H1 (cell line): Measurements from ENCODE around the gene OSTF1. TPM values are rescaled to one million over a fixed set of nuclear protein-coding genes. Genes with fewer than 3 reads are reported as not detected.

ENCODE experiments used
- CTCF ChIA-PET: fragments of 300-600 bp; sonication (Branson Sonifier 250); formaldehyde crosslinking; loops from one replicate; lab custom pipeline; 2021; ENCODE audit not compliant: partially characterized antibody; lab: Charles Lee
- POLR2A ChIA-PET: fragments of 300-600 bp; sonication (Branson Sonifier 250); formaldehyde crosslinking; loops from one replicate; lab custom pipeline; 2021; ENCODE audit warnings: inconsistent platforms; ENCODE audit not compliant: partially characterized antibody; lab: Charles Lee
- DNase-seq, 2 experiments: peaks; one replicate each; pipeline versions ENCODE4 v3.0.0 to v3.0.0-alpha.2; 2010 to 2022; ENCODE audit warnings: low spot score in 2 of 2, low read depth in 1 of 2, mixed read lengths in 1 of 2
- FAIRE-seq: peaks from 2 replicates; lab custom pipeline; 2011; peaks lifted over from hg19 to GRCh38; lab: Jason Lieb, UNC
- H2AFZ ChIP-seq: 2 replicates; pipeline ENCODE4 v1.8.1; 2012; ENCODE audit warnings: low read length, inconsistent platforms
- H2AK5ac ChIP-seq: 2 replicates; pipeline ENCODE4 v1.6.1; 2013; ENCODE audit warnings: low read depth, low read length
- H2BK120ac ChIP-seq: replicated peaks from 2 replicates; pipeline ENCODE3; 2013; ENCODE audit warnings: low read depth, low read length, inconsistent platforms
- H2BK12ac ChIP-seq: 2 replicates; pipeline ENCODE4 v1.6.1; 2013; ENCODE audit warnings: low read depth, low read length
- H2BK15ac ChIP-seq: 2 replicates; pipeline ENCODE4 v1.6.1; 2013; ENCODE audit warnings: low read length
- H2BK20ac ChIP-seq: 2 replicates; pipeline ENCODE4 v1.6.1; 2013; ENCODE audit warnings: low read length
- H2BK5ac ChIP-seq: 2 replicates; pipeline ENCODE4 v1.6.1; 2013; ENCODE audit warnings: low read depth, low read length
- H3K14ac ChIP-seq: 2 replicates; pipeline ENCODE4 v1.6.1; 2013; ENCODE audit warnings: inconsistent platforms; ENCODE audit not compliant: insufficient read length
- H3K18ac ChIP-seq: 2 replicates; pipeline ENCODE4 v1.6.1; 2013; ENCODE audit warnings: low read length; ENCODE audit errors: extremely low read depth
- H3K23ac ChIP-seq: 2 replicates; pipeline ENCODE4 v1.6.1; 2013; ENCODE audit warnings: inconsistent platforms; ENCODE audit not compliant: insufficient read length
- H3K23me2 ChIP-seq: 2 replicates; pipeline ENCODE4 v1.6.1; 2013; ENCODE audit warnings: low read depth, low read length
- H3K27ac ChIP-seq: 2 replicates; pipeline ENCODE4 v1.6.1; 2011; ENCODE audit warnings: low read depth, low read length, inconsistent platforms
- H3K27me3 ChIP-seq, 4 experiments: replicated peaks in 1 of 4; 1 replicate in 1 of 4; 2 replicates in 3 of 4; pipeline versions ENCODE4 v1.6.1 to v1.8.1; 2011 to 2013; ENCODE audit warnings: low read length in 3 of 4, mild to moderate bottlenecking in 3 of 4, inconsistent platforms in 2 of 4, mixed read lengths in 2 of 4, moderate library complexity in 1 of 4; ENCODE audit not compliant: control insufficient read depth in 3 of 4, insufficient read depth in 3 of 4; ENCODE audit errors: extremely low read depth in 1 of 4
- H3K36me3 ChIP-seq, 4 experiments: 2 replicates each; pipeline versions ENCODE4 v1.6.1 to v1.8.1; 2011 to 2013; ENCODE audit warnings: mild to moderate bottlenecking in 4 of 4, low read length in 3 of 4, moderate library complexity in 2 of 4, control low read depth in 1 of 4, inconsistent platforms in 1 of 4; ENCODE audit not compliant: insufficient read depth in 4 of 4, control insufficient read depth in 2 of 4
- H3K4ac ChIP-seq: replicated peaks from 2 replicates; pipeline ENCODE3; 2013; ENCODE audit warnings: low read length, low read depth, mixed read lengths, inconsistent platforms; ENCODE audit not compliant: insufficient read length
- H3K4me1 ChIP-seq, 4 experiments: replicated peaks in 1 of 4; 1 replicate in 1 of 4; 2 replicates in 3 of 4; pipeline versions ENCODE4 v1.6.1 to v1.8.1; 2011 to 2013; ENCODE audit warnings: low read length in 3 of 4, inconsistent platforms in 2 of 4, mixed read lengths in 1 of 4; ENCODE audit not compliant: insufficient read depth in 4 of 4, control insufficient read depth in 3 of 4
- H3K4me2 ChIP-seq, 2 experiments: 2 replicates each; pipeline versions ENCODE4 v1.6.1 to v1.8.1; 2011 to 2013; ENCODE audit warnings: low read depth in 2 of 2, low read length in 2 of 2, control low read depth in 1 of 2, inconsistent platforms in 1 of 2, mild to moderate bottlenecking in 1 of 2; ENCODE audit not compliant: insufficient read depth in 1 of 2
- H3K4me3 ChIP-seq, 4 experiments: fragments of 200-600, 300-600 bp in 1 of 4; sonication (generic), shearing (Covaris generic), sonication (Bioruptor Twin) in 1 of 4; 2 replicates each; pipeline versions ENCODE4 v1.5.1 to v1.8.1; 2011 to 2016; ENCODE audit warnings: low read length in 4 of 4, low read depth in 3 of 4, control low read depth in 2 of 4, inconsistent platforms in 2 of 4, mild to moderate bottlenecking in 2 of 4, mixed read lengths in 1 of 4, moderate library complexity in 1 of 4; ENCODE audit not compliant: insufficient read depth in 2 of 4; ENCODE audit errors: extremely low read depth in 1 of 4
- H3K56ac ChIP-seq: replicated peaks from 2 replicates; pipeline ENCODE3; 2013; ENCODE audit warnings: low read depth, mild to moderate bottlenecking, mixed read lengths, low read length, inconsistent platforms; ENCODE audit not compliant: insufficient read length
- H3K79me1 ChIP-seq: 2 replicates; pipeline ENCODE4 v1.6.1; 2013; ENCODE audit warnings: low read depth, low read length, control low read depth
- H3K79me2 ChIP-seq, 2 experiments: 2 replicates each; pipeline versions ENCODE4 v1.6.1 to v1.8.1; 2012 to 2013; ENCODE audit warnings: low read length in 2 of 2, mild to moderate bottlenecking in 2 of 2, inconsistent platforms in 1 of 2; ENCODE audit not compliant: insufficient read depth in 2 of 2, control insufficient read depth in 1 of 2
- H3K9ac ChIP-seq, 4 experiments: replicated peaks in 1 of 4; 1 replicate in 1 of 4; 2 replicates in 3 of 4; pipeline versions ENCODE4 v1.6.1 to v1.8.1; 2011 to 2013; ENCODE audit warnings: low read depth in 3 of 4, low read length in 3 of 4, control low read depth in 2 of 4, mild to moderate bottlenecking in 2 of 4, moderate library complexity in 2 of 4, inconsistent platforms in 1 of 4; ENCODE audit errors: extremely low read depth in 1 of 4
- H3K9me3 ChIP-seq, 2 experiments: 2 replicates each; pipeline versions ENCODE4 v1.6.1 to v1.8.1; 2012 to 2013; ENCODE audit warnings: mild to moderate bottlenecking in 2 of 2, moderate library complexity in 2 of 2, control low read depth in 1 of 2, inconsistent platforms in 1 of 2, low read depth in 1 of 2, low read length in 1 of 2, mixed read lengths in 1 of 2; ENCODE audit not compliant: insufficient read depth in 2 of 2
- H4K20me1 ChIP-seq, 2 experiments: replicated peaks in 1 of 2; 2 replicates each; pipeline versions ENCODE3 to v1.8.1; 2011 to 2013; ENCODE audit warnings: inconsistent platforms in 2 of 2, low read length in 2 of 2, mild to moderate bottlenecking in 1 of 2; ENCODE audit not compliant: insufficient read depth in 2 of 2, control insufficient read depth in 1 of 2
- H4K5ac ChIP-seq: 2 replicates; pipeline ENCODE4 v1.6.1; 2013; ENCODE audit warnings: low read length, low read depth, mixed read lengths, inconsistent platforms; ENCODE audit not compliant: insufficient read length
- H4K8ac ChIP-seq: 2 replicates; pipeline ENCODE4 v1.8.0; 2013; ENCODE audit warnings: mild to moderate bottlenecking, moderate library complexity, low read length, inconsistent platforms; ENCODE audit not compliant: insufficient read depth; ENCODE audit errors: extremely low read depth
- H4K91ac ChIP-seq: replicated peaks from 2 replicates; pipeline ENCODE3; 2013; ENCODE audit warnings: low read length, mixed read lengths, inconsistent platforms; ENCODE audit not compliant: insufficient read length
- CBX5 ChIP-seq: fragments of 300-800, 300-1000 bp; sonication (generic); IDR thresholded peaks from 2 replicates; pipeline ENCODE4 v1.7.1; 2016; ENCODE audit warnings: antibody characterized with exemption, low read length, low read depth
- CREB1 ChIP-seq: IDR thresholded peaks from 2 replicates; pipeline ENCODE4 v1.6.1; 2012; ENCODE audit warnings: inconsistent platforms
- EZH2 ChIP-seq: fragments of 200-600 bp; sonication (generic); IDR thresholded peaks from 2 replicates; pipeline ENCODE4 v1.7.1; 2012; ENCODE audit warnings: low read depth, mild to moderate bottlenecking, moderate library complexity, low read length, inconsistent platforms; ENCODE audit not compliant: severe bottlenecking
- SIN3A ChIP-seq, 2 experiments: IDR thresholded peaks in 1 of 2; conservative IDR thresholded peaks in 1 of 2; 2 replicates each; pipeline ENCODE4 v1.6.1; 2011 to 2012; ENCODE audit warnings: low read length in 2 of 2, improper control_type of control experiment in 1 of 2, low read depth in 1 of 2, mild to moderate bottlenecking in 1 of 2
- SUZ12 ChIP-seq: fragments of 200-600 bp; sonication (generic); IDR thresholded peaks from 2 replicates; pipeline ENCODE4 v1.6.1; 2012; ENCODE audit warnings: mild to moderate bottlenecking, inconsistent platforms, low read length, moderate library complexity, mixed read lengths
- TAF1 ChIP-seq: IDR thresholded peaks from 2 replicates; pipeline ENCODE4 v1.6.1; 2011; ENCODE audit warnings: mild to moderate bottlenecking, low read depth, low read length
- ZNF274 ChIP-seq: IDR thresholded peaks from 2 replicates; pipeline ENCODE4 v1.7.0; 2012; ENCODE audit warnings: low read length, borderline replicate concordance; ENCODE audit errors: extremely low read depth
- polyA plus RNA-seq, 7 experiments: library from polyadenylated mRNA; depleted of rRNA in 3 of 7; stranded (reverse) in 5 of 7; unstranded in 2 of 7; fragments of >200 nt in 5 of 7; fragments of 200-250 nt in 2 of 7; gene quantifications; 1 replicate in 5 of 7; 2 replicates in 1 of 7; 4 replicates in 1 of 7; pipeline versions ENCODE4 v1.2.1 to v1.2.3, GENCODE V29; 2011 to 2013; ENCODE audit warnings: missing spikeins in 2 of 7, mixed read lengths in 2 of 7
- total RNA-seq: library from RNA; stranded (reverse); fragmentation: NEBNext Ultra II Directional; extraction: Animal tissue kit (Norgen Biotek cat#: 25700); gene quantifications from 2 replicates; pipeline ENCODE4 v1.2.1, GENCODE V29; 2021
- TF ChIP-seq, protein P1 (sequence below): IDR thresholded peaks from 2 replicates; pipeline ENCODE4 v1.6.1; 2012; ENCODE audit warnings: inconsistent platforms
- TF ChIP-seq, protein P2 (sequence below): IDR thresholded peaks from 2 replicates; pipeline ENCODE4 v1.6.1; 2011; ENCODE audit warnings: low read depth, mild to moderate bottlenecking, low read length; ENCODE audit not compliant: insufficient read depth

OSTF1 gene
- total and polyA plus RNA-seq, 2 of the 8 experiments (the other 6 are each of a cell fraction or from before 2014, with no cell fraction given) = 5.0 to 18.9 TPM

DNA sequence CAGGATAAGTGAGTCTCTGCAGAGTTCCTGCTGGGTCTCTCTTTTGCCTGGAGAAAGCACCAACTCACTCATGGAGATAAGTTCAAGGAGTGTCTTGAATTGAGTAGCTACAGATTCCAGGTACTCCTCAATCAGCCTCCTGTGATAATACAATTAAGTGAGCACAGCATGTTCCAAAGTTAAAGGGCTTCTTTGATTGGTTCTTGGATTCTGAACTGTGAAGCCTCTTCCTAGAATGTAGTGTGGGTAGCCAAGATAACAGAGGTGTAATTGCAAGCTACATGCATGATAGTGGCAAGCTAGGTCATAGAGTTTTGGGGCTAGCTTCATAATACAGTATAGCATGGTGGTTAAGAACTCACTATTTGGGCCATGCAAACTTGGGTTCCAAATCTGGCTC, 37.0 kb upstream of the OSTF1 start:
- no peak overlapping the region for H2BK120ac ChIP-seq
- H3K18ac ChIP-seq = no peak overlapping the region
- H4K8ac ChIP-seq = no peak overlapping the region
- POLR2A ChIA-PET = no interaction called here
- H2AK5ac ChIP-seq = no peak overlapping the region
- no peak overlapping the region for H4K5ac ChIP-seq
- H2AFZ ChIP-seq = no peak overlapping the region
- no peak overlapping the region for H4K91ac ChIP-seq
- H3K4me3 ChIP-seq = no peak overlapping the region
- no peak for FAIRE-seq
- H3K4ac ChIP-seq = no peak overlapping the region
- no peaks in the 10 kb centered on the region for H3K79me1 ChIP-seq
- H2BK5ac ChIP-seq = no peak overlapping the region
- H2BK12ac ChIP-seq = no peak overlapping the region
- no peak overlapping the region for H3K4me2 ChIP-seq
- H3K27me3 ChIP-seq = no peaks in the 10 kb centered on the region
- no peak overlapping the region for H2BK20ac ChIP-seq
- H3K9ac ChIP-seq = no peak overlapping the region
- H4K20me1 ChIP-seq = no peaks in the 10 kb centered on the region
- no peaks in the 10 kb centered on the region for H3K36me3 ChIP-seq
- no peaks in the 10 kb centered on the region for H3K4me1 ChIP-seq
- CTCF ChIA-PET = interaction anchor here (1.0 kb wide), 1 partner anchor 17 kb away, joined by 3 read pairs; no protein-coding TSS in a partner anchor
- H3K79me2 ChIP-seq = no peaks in the 10 kb centered on the region
- no peak overlapping the region for H3K14ac ChIP-seq
- no peak overlapping the region for H3K56ac ChIP-seq
- H3K9me3 ChIP-seq = peaks cover 4 to 7% of the 10 kb centered on the region in 2 experiments; a peak in 3 of 4 replicates
- H3K27ac ChIP-seq = no peak overlapping the region
- no peaks in the 10 kb centered on the region for H3K23me2 ChIP-seq
- H2BK15ac ChIP-seq = no peak overlapping the region
- H3K23ac ChIP-seq = no peak overlapping the region
- DNase-seq = no peak
- TF ChIP-seq TAF1 (no peak), SUZ12 (no peak), CBX5 (no peak), CREB1 (no peak), SIN3A (conservative IDR thresholded peaks at IDR 0.05 in 1 of 2, IDR thresholded peaks at IDR 0.05 in 1 of 2; ENCODE audit: low read depth in 1 of 2, low read length in 2 of 2) (no peak), ZNF274 (no peak), EZH2 (no peak)
- TF ChIP-seq, protein P1, sequence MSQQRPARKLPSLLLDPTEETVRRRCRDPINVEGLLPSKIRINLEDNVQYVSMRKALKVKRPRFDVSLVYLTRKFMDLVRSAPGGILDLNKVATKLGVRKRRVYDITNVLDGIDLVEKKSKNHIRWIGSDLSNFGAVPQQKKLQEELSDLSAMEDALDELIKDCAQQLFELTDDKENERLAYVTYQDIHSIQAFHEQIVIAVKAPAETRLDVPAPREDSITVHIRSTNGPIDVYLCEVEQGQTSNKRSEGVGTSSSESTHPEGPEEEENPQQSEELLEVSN = no peak
- TF ChIP-seq, protein P2, sequence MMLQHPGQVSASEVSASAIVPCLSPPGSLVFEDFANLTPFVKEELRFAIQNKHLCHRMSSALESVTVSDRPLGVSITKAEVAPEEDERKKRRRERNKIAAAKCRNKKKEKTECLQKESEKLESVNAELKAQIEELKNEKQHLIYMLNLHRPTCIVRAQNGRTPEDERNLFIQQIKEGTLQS = no peak
